PC-3 (cell line): ENCODE results near the gene SMAD1. TPM values are rescaled to one million over a fixed set of nuclear protein-coding genes. Genes with fewer than 3 reads are reported as not detected.

Experiments
- ATAC-seq: fragments of 200-7000 bp; cut with Tn5 transposase; 2 replicates; pipeline ENCODE4 v1.9.1; 2020; ENCODE audit warnings: mild to moderate bottlenecking, moderate library complexity
- BruUV-seq: library from RNA; stranded (reverse); fragments of 400-500 nt; replicated peaks from 2 replicates; lab custom pipeline; 2021; lab: Mats Ljungman, UMichigan
- CTCF ChIA-PET: fragments of 300-600 bp; sonication (Branson Sonifier 250); formaldehyde crosslinking; loops from one replicate; lab custom pipeline; 2022; ENCODE audit warnings: antibody characterized with exemption; lab: Charles Lee
- POLR2A ChIA-PET: fragments of 300-600 bp; sonication (Branson Sonifier 250); formaldehyde crosslinking; loops from one replicate; lab custom pipeline; 2022; ENCODE audit warnings: antibody characterized with exemption; ENCODE audit not compliant: unreplicated experiment; lab: Charles Lee
- DNase-seq: peaks from one replicate; pipeline ENCODE4 v3.0.0-alpha.2; 2015
- H2AFZ ChIP-seq: fragments of 300-600 bp; sonication (generic); 2 replicates; pipeline ENCODE4 v1.6.0; 2016; ENCODE audit warnings: antibody characterized with exemption, low read length
- H3F3A ChIP-seq: fragments of 300-600 bp; sonication (generic); one replicate; pipeline ENCODE4 v1.6.0; 2017; ENCODE audit warnings: antibody characterized with exemption, low read length, control low read depth, mild to moderate bottlenecking; ENCODE audit not compliant: unreplicated experiment
- H3K27ac ChIP-seq: fragments of 300-600 bp; sonication (generic); 2 replicates; pipeline ENCODE4 v1.5.1; 2016; ENCODE audit warnings: mild to moderate bottlenecking, low read length
- H3K27me3 ChIP-seq: fragments of 300-600 bp; sonication (generic); 2 replicates; pipeline ENCODE4 v1.6.1; 2016; ENCODE audit warnings: low read length, mixed read lengths
- H3K36me3 ChIP-seq: fragments of 300-600 bp; sonication (generic); 2 replicates; pipeline ENCODE4 v1.6.1; 2016; ENCODE audit warnings: low read depth, mixed run types, low read length, mixed read lengths
- H3K4me1 ChIP-seq: fragments of 300-600 bp; sonication (generic); 2 replicates; pipeline ENCODE4 v1.5.1; 2016; ENCODE audit warnings: low read length; ENCODE audit not compliant: insufficient read depth
- H3K4me2 ChIP-seq: fragments of 300-600 bp; sonication (generic); 2 replicates; pipeline ENCODE4 v1.6.0; 2016; ENCODE audit warnings: low read length
- H3K4me3 ChIP-seq: fragments of 300-600 bp; sonication (generic); 2 replicates; pipeline ENCODE4 v1.5.1; 2016; ENCODE audit warnings: mild to moderate bottlenecking, low read length, mixed read lengths
- H3K79me2 ChIP-seq: fragments of 300-600 bp; sonication (generic); 2 replicates; pipeline ENCODE4 v1.6.1; 2017; ENCODE audit warnings: low read length, mixed read lengths
- H3K9ac ChIP-seq: fragments of 300-600 bp; sonication (generic); 2 replicates; pipeline ENCODE4 v1.6.0; 2016; ENCODE audit warnings: mild to moderate bottlenecking, low read length
- H3K9me2 ChIP-seq: fragments of 300-600 bp; sonication (generic); replicated peaks from 2 replicates; pipeline ENCODE4 v1.6.1; 2016; ENCODE audit warnings: mixed run types, low read length, mixed read lengths
- H3K9me3 ChIP-seq: fragments of 300-600 bp; sonication (generic); 2 replicates; pipeline ENCODE4 v1.6.1; 2016; ENCODE audit warnings: low read length, mixed read lengths
- H4K20me1 ChIP-seq: fragments of 300-600 bp; sonication (generic); 2 replicates; pipeline ENCODE4 v1.6.1; 2016; ENCODE audit warnings: low read length, mixed read lengths
- CTCF ChIP-seq: fragments of 300-600 bp; sonication (generic); conservative IDR thresholded peaks from 2 replicates; pipeline ENCODE4 v1.5.1; 2017; ENCODE audit warnings: antibody characterized with exemption, low read depth, mild to moderate bottlenecking, low read length
- EZH2 ChIP-seq: fragments of 300-600 bp; sonication (generic); IDR thresholded peaks from one replicate; pipeline ENCODE4 v1.6.1; 2017; ENCODE audit warnings: antibody characterized with exemption, mild to moderate bottlenecking, low read length; ENCODE audit not compliant: unreplicated experiment
- EZH2phosphoT487 ChIP-seq: fragments of 300-600 bp; sonication (generic); IDR thresholded peaks from 2 replicates; pipeline ENCODE4 v1.6.1; 2018; ENCODE audit warnings: mild to moderate bottlenecking, antibody characterized with exemption, low read length, borderline replicate concordance
- intact Hi-C: fragments of 100-400 bp; cut with micrococcal nuclease; formaldehyde crosslinking; loops from 2 replicates; pipeline ENCODE4 v1.9.0; 2023
- total RNA-seq: library from RNA; depleted of rRNA; stranded (reverse); fragments of >200 nt; gene quantifications from 2 replicates; pipeline ENCODE4 v1.2.3, GENCODE V29; 2014

SMAD1 gene
- total RNA-seq, 1 experiment from 2014 or later: 13.3 TPM

- CTCF ChIA-PET: no interaction called here
- peak; percentile 89 for ATAC-seq
- no peaks in the 10 kb centered on the region; the same call in 1 of the 2 replicates for H3K79me2 ChIP-seq
Observed at GRCh38 chr4:145530662-145531061, 49.0 kb downstream of the SMAD1 start.

GRCh38 chr4:145531223-145531622, 49.6 kb downstream of the SMAD1 start:
- Histone ChIP-seq H3K79me2 (no peaks in the 10 kb centered on the region; the same call in 1 of the 2 replicates), H3F3A (no peaks in the 10 kb centered on the region), H3K9ac (no peak overlapping the region), H3K9me3 (no peaks in the 10 kb centered on the region), H3K4me1 (peaks cover 27% of the 10 kb centered on the region), H3K4me2 (no peak overlapping the region), H4K20me1 (no peaks in the 10 kb centered on the region), H3K27ac (no peak overlapping the region), H3K9me2 (no peaks in the 10 kb centered on the region), H3K36me3 (no peaks in the 10 kb centered on the region), H3K27me3 (no peaks in the 10 kb centered on the region), H3K4me3 (no peak overlapping the region), H2AFZ (no peak overlapping the region)
- POLR2A ChIA-PET: no interaction called here
- BruUV-seq: no TSS peak
- CTCF ChIA-PET: no interaction called here
- ATAC-seq (no peak), DNase-seq (no peak)
- no peak for TF ChIP-seq CTCF
- TF ChIP-seq EZH2: no peak
- no peak for TF ChIP-seq EZH2phosphoT487
- intact Hi-C loops: no loop called here

More at GRCh38 chr4:145530662-145531061, 49.0 kb downstream of the SMAD1 start:
- DNase-seq: peak; percentile 72
- Histone ChIP-seq H3K27ac (peak overlapping the region; percentile 60), H3K27me3 (no peaks in the 10 kb centered on the region), H3F3A (no peaks in the 10 kb centered on the region), H2AFZ (no peak overlapping the region), H4K20me1 (no peaks in the 10 kb centered on the region), H3K9me2 (no peaks in the 10 kb centered on the region), H3K4me2 (peak overlapping the region; percentile 44), H3K9me3 (no peaks in the 10 kb centered on the region), H3K36me3 (no peaks in the 10 kb centered on the region), H3K4me3 (no peak overlapping the region), H3K9ac (no peak overlapping the region), H3K4me1 (peaks cover 33% of the 10 kb centered on the region)
- intact Hi-C loops: loop anchor here (1.0 kb wide), 1 partner anchor 15 kb away; no protein-coding TSS in a partner anchor
- no TSS peak for BruUV-seq
- no peak for TF ChIP-seq EZH2
- no peak for TF ChIP-seq EZH2phosphoT487
- TF ChIP-seq CTCF: no peak
- POLR2A ChIA-PET: no interaction called here

- H3K4me2 ChIP-seq: no peak overlapping the region
- no TSS peak for BruUV-seq
- ChIA-PET POLR2A (interaction anchor here (0.6 kb wide), 1 partner anchor 416 kb away, joined by 4 read pairs; no protein-coding TSS in a partner anchor), CTCF (no interaction called here)
- intact Hi-C loops: no loop called here
- no peaks in the 10 kb centered on the region; the same call in 1 of the 2 replicates for H3K79me2 ChIP-seq
- no peak overlapping the region for H3K9ac ChIP-seq
- no peak overlapping the region for H3K27ac ChIP-seq
- TF ChIP-seq CTCF (no peak), EZH2 (no peak), EZH2phosphoT487 (no peak)
- DNase-seq: no peak
- peaks cover 24% of the 10 kb centered on the region for H3K4me1 ChIP-seq
- H2AFZ ChIP-seq: no peak overlapping the region
- H3K9me3 ChIP-seq: no peaks in the 10 kb centered on the region
- H3K36me3 ChIP-seq: no peaks in the 10 kb centered on the region
- no peaks in the 10 kb centered on the region for H3K9me2 ChIP-seq
- H3F3A ChIP-seq: no peaks in the 10 kb centered on the region
- no peaks in the 10 kb centered on the region for H3K27me3 ChIP-seq
- no peaks in the 10 kb centered on the region for H4K20me1 ChIP-seq
- no peak overlapping the region for H3K4me3 ChIP-seq
- no peak for ATAC-seq
Observed at GRCh38 chr4:145531859-145532258, 50.2 kb downstream of the SMAD1 start.
